GM21717 (cell line): ENCODE results near the gene PTPMT1.

Source experiments
- ATAC-seq: cut with Tn5 transposase; IDR thresholded peaks from one replicate; pipeline ENCODE4 v1.9.1; 2021; ENCODE audit warnings: mild to moderate bottlenecking, moderate library complexity; ENCODE audit not compliant: unreplicated experiment

PTPMT1 gene

DNA sequence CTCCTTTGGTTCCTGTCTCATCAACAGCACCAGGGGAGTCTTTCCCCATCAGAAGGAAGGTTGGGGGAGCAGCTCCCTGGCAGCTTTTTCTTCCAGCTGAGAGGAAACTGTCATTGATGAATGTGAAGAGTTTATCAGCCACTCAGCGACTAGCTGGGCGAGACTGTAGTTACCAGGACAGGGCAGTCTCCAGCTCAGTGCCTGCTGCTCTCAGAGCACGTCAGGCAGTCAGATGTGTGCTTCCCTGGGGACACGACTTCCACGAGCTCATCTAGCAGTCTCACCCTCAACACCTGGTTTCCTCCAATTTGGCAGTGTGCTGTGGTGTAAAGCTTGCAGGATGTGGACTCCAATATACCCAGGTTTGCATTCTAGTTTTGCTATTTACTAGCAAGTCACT, 41.3 kb downstream of the PTPMT1 start:
- no peak for ATAC-seq

DNA sequence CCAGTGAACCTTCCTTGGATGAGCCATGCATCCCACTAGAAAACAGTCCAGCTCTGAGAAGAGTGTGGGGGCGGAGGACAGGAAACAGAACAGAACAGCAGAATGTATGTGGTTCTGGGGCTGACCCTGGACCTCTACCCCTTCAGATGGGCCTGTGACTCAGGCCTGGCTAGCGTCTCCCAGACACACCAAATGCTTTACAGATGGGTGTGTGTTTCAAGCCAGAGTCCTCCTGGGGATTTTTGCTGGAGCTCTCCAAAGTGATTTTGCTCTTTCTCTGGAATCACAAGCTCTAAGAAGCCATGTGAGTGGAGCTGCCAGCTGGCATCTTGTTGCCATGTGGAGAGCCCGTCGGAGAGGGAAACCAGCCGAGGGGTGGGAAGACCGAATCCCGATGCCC, 42.0 kb downstream of the PTPMT1 start:
- no peak for ATAC-seq

DNA sequence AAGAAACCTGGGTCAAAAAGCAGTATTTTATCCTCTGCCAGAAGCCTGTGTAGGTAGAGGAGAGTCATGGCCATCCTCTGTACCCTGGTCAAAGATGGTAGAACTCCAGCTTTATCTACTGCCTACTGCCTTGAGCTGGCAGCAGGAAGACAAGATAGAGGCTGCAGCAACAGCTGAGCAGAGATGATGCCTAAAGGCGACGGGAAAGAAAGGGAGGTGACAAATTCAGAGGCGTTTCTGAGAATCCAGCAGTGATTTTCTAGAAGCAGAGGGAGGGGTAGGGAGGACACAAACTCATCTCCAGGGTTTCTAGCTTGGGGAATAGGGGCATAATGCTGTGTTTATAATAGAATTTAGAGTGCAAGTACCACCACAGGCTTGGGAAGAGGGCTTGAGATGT, 44.3 kb downstream of the PTPMT1 start:
- no peak for ATAC-seq

DNA sequence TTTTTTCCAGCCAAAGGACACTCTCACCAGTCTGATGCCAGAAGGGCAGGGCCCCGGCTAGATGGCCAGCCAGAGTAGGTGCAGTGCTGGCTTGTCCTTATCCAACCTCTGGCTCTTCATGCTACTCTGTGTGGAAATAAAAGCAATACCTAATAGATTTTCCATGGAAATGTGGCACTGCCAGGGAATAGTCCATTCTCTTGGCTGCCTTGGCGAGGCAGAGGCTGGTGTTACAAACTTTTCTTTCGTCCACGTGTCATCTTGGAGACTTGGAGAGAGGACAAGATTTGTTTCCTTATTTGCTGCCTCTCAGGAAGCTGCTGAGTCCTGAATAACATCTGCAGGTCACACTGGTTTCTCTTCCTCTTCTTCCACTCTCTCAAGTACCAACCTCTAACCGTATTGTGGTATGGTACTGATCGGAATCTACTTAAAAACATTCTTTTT, 46.0 kb downstream of the PTPMT1 start:
- no peak for ATAC-seq

DNA sequence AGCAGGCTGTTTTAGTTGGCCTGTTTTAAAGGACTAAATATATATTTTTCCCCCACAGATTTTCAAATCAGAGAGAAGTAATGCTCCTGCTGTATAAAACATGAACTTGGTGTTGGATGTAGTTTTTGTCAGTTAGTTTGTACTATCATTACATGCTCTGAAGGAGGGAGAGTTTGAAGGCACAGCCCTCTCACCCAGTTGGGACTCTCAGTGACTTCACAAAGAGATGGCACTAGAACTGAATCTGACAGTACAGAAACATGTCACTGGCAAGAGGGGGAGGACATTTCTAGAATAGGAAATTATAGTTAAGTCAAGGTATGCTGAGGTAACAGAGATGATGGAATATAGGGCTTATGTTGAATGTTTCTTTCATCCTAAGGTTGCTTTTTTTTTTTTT, 49.9 kb downstream of the PTPMT1 start:
- no peak for ATAC-seq

DNA sequence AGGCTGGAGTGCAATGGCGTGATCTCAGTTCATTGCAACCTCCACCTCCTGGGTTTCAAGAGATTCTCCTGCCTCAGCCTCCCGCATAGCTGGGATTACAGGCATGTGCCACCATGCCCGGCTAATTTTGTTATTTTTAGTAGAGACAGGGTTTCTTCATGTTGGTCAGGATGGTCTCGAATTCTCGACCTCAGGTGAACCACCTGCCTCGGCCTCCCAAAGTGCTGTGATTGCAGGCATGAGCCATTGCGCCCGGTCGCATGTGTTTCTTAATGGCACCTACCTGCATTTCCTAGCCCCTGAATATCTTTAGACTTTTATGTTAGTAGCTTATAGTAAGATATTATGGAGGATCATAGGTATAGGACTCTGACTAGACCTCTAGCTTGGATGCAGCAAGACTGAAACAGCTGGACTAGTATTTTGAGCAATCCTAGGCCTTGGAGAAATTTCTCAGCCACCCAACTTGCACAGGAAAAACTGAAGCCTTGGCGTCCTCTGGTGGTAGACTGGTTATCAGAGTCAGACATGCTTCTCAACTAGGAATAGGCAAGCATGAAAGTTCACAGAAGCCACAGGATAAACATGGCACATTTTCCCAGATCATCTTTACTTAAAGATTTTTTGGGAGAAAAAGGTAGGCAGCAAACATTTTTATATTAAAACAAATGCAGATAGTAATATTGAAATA, 51.5 kb downstream of the PTPMT1 start:
- no peak for ATAC-seq

DNA sequence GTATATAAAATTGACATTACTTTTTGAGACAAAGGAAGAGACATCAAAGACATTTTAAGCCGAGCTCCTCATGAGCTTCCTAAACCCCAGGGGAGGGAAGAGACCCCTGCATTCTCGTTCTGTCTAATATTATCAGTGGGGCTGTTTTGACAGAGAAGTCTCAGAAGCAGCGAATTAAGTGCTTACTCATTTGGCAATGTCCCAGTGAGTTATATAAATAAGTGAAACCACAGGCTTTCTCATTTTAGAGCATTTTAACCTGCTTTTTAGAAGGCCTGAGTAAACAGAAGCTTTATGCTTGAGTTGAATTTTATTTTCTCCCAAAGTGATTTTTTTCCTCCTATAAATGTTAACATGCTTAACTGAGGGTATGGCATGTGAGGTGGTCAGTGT, 52.0 kb downstream of the PTPMT1 start:
- ATAC-seq: no peak

DNA sequence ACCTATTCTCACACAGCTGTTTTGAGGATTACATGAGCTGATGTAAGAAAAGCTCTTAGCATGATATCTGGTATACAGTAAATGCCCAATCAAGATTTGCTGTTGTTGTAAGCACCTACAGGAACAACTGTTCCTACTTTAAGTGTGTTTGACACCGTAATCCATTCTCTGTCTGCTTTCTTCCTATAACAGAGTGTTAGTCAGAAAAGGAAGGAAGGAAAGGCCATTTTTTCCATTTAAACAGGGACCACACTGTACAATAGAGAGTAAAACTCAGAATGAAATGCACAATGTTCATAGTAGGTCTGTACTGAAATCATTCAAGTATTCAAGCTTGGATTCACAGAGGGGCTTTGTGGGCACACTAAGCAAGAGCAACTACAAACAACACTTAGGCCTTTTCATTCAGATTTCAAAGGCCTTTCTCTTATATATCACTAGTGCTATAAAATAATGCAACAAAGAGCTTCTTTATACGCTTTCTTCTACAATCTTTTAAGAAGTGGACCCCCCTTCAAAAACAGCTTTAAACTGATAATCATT, 55.5 kb downstream of the PTPMT1 start:
- no peak for ATAC-seq
